Measurements from ENCODE around the gene PRMT2.

PRMT2 gene

GRCh38 chr21:46641656-46642055, 6.2 kb downstream of the PRMT2 start:
- no peak for DNase-seq (ENCODE audit: low read depth in 4 of 4, low spot score in 1 of 4)

- DNase-seq (ENCODE audit: low read depth in 4 of 4, low spot score in 1 of 4), result no peak
Measured at GRCh38 chr21:46643379-46644177, 8.1 kb downstream of the PRMT2 start.

GRCh38 chr21:46645840-46646239, 10.4 kb downstream of the PRMT2 start:
- DNase-seq (ENCODE audit: low read depth in 4 of 4, low spot score in 1 of 4), result no peak

GRCh38 chr21:46646541-46647154, 11.2 kb downstream of the PRMT2 start:
- DNase-seq (ENCODE audit: low read depth in 4 of 4, low spot score in 1 of 4), result no peak

GRCh38 chr21:46648539-46648938, 13.1 kb downstream of the PRMT2 start:
- DNase-seq (ENCODE audit: low read depth in 4 of 4, low spot score in 1 of 4), result no peak

GRCh38 chr21:46649356-46649755, 13.9 kb downstream of the PRMT2 start:
- DNase-seq (ENCODE audit: low read depth in 4 of 4, low spot score in 1 of 4), result no peak

- no peak for DNase-seq (ENCODE audit: low read depth in 4 of 4, low spot score in 1 of 4)
Measured at GRCh38 chr21:46650476-46651098, 15.1 kb downstream of the PRMT2 start.

GRCh38 chr21:46651121-46651520, 15.6 kb downstream of the PRMT2 start:
- DNase-seq (ENCODE audit: low read depth in 4 of 4, low spot score in 1 of 4), result no peak

GRCh38 chr21:46655230-46655629, 19.8 kb downstream of the PRMT2 start:
- no peak for DNase-seq (ENCODE audit: low read depth in 4 of 4, low spot score in 1 of 4)

GRCh38 chr21:46656820-46657219, 21.3 kb downstream of the PRMT2 start:
- DNase-seq (ENCODE audit: low read depth in 4 of 4, low spot score in 1 of 4), result no peak

- DNase-seq (ENCODE audit: low read depth in 4 of 4, low spot score in 1 of 4), result no peak
Measured at GRCh38 chr21:46660505-46660904, 25.0 kb downstream of the PRMT2 start.

GRCh38 chr21:46661211-46661625, 25.7 kb downstream of the PRMT2 start:
- DNase-seq (ENCODE audit: low read depth in 4 of 4, low spot score in 1 of 4), result peak in 1 of 4 experiments; percentile 56

GRCh38 chr21:46661642-46662366, 26.3 kb downstream of the PRMT2 start:
- no peak for DNase-seq (ENCODE audit: low read depth in 4 of 4, low spot score in 1 of 4)

GRCh38 chr21:46662367-46662654, 26.8 kb downstream of the PRMT2 start:
- no peak for DNase-seq (ENCODE audit: low read depth in 4 of 4, low spot score in 1 of 4)

GRCh38 chr21:46662765-46663500, 27.5 kb downstream of the PRMT2 start:
- no peak for DNase-seq (ENCODE audit: low read depth in 4 of 4, low spot score in 1 of 4)

GRCh38 chr21:46663754-46664153, 28.3 kb downstream of the PRMT2 start:
- no peak for DNase-seq (ENCODE audit: low read depth in 4 of 4, low spot score in 1 of 4)

GRCh38 chr21:46664316-46664995, 29.0 kb downstream of the PRMT2 start:
- no peak for DNase-seq (ENCODE audit: low read depth in 4 of 4, low spot score in 1 of 4)

GRCh38 chr21:46665566-46665965, 30.1 kb downstream of the PRMT2 start:
- no peak for DNase-seq (ENCODE audit: low read depth in 4 of 4, low spot score in 1 of 4)

- DNase-seq (ENCODE audit: low read depth in 4 of 4, low spot score in 1 of 4), result peak in 2 of 4 experiments; percentile 8 to 29
Measured at GRCh38 chr21:46666941-46667740, 31.7 kb downstream of the PRMT2 start.
